ENCODE data around the gene JARID2. TPM values are rescaled to one million over a fixed set of nuclear protein-coding genes. Genes with fewer than 3 reads are reported as not detected.

Gene JARID2
- total and polyA plus RNA-seq, 4 donors: 3.8 to 14.8 (median 12.0) TPM

DNA sequence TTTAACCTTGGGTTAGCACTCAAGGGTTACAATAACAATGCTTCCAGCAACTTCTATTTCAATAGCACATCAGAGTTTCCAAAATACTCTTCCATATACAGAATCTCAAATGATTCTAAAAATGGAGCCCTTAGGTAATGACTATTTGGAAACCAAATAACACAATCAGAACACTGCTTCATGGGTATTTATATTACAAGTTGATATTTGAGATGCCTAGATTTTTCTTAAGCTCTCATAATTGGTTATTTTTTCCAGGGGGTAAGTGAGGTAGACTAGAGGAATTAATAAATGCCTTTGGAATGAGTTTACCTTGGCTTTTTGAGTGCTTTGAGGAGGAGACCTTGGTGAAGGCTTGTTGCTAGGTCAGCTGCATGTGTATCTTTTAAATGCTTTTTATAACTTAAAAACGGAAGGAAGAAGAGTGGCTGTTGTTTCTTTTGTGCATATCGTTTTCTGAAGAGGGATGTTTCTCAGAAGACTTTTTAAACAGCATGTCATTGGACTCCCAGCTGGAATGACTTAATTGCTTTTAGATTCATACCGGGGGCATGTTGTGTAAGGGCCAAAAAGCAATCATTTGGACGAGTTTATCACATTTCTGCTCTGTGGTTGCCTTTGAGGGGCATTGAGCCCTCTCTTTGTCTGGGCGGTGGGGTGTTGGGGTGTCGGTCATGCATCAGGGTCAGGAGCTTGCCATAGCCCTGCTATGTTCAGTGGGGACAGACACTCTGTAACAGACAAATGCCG lies 230.9 kb downstream of the JARID2 start:
- Histone ChIP-seq H3K9me3 (ENCODE audit: control insufficient read depth in 4 of 4, insufficient read depth in 3 of 4, low read length in 3 of 4) (no peaks in the 10 kb centered on the region), H3K27ac (ENCODE audit: low read depth in 1 of 2, low read length in 1 of 2) (peak overlapping the region; percentile 44 to 61), H3K4me3 (no peak overlapping the region), H3K36me3 (ENCODE audit: control insufficient read depth in 4 of 4, insufficient read depth in 4 of 4, low read length in 4 of 4) (peaks cover 0 to 4% (median 0%) of the 10 kb centered on the region in 4 donors), H3K27me3 (ENCODE audit: control insufficient read depth in 3 of 3, insufficient read depth in 3 of 3, low read length in 2 of 3) (no peaks in the 10 kb centered on the region), H3K4me1 (ENCODE audit: control insufficient read depth in 5 of 5, insufficient read depth in 5 of 5, low read length in 5 of 5) (peaks cover 14 to 53% (median 25%) of the 10 kb centered on the region in 5 donors), H3K9ac (ENCODE audit: insufficient read depth in 1 of 2, low read length in 2 of 2) (no peak overlapping the region)
- TF ChIP-seq, protein P1, sequence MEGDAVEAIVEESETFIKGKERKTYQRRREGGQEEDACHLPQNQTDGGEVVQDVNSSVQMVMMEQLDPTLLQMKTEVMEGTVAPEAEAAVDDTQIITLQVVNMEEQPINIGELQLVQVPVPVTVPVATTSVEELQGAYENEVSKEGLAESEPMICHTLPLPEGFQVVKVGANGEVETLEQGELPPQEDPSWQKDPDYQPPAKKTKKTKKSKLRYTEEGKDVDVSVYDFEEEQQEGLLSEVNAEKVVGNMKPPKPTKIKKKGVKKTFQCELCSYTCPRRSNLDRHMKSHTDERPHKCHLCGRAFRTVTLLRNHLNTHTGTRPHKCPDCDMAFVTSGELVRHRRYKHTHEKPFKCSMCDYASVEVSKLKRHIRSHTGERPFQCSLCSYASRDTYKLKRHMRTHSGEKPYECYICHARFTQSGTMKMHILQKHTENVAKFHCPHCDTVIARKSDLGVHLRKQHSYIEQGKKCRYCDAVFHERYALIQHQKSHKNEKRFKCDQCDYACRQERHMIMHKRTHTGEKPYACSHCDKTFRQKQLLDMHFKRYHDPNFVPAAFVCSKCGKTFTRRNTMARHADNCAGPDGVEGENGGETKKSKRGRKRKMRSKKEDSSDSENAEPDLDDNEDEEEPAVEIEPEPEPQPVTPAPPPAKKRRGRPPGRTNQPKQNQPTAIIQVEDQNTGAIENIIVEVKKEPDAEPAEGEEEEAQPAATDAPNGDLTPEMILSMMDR (IDR thresholded peaks at IDR 0.05; ENCODE audit: control extremely low read depth, extremely low read depth): no peak
- no peak for ATAC-seq (ENCODE audit: insufficient read depth, low FRiP score)
- DNase-seq: peak in 2 of 3 donors; percentile 67 to 70
- 49 to 59% methylated on average over 7 of the region's 7 CpGs for WGBS, 2 donors

DNA sequence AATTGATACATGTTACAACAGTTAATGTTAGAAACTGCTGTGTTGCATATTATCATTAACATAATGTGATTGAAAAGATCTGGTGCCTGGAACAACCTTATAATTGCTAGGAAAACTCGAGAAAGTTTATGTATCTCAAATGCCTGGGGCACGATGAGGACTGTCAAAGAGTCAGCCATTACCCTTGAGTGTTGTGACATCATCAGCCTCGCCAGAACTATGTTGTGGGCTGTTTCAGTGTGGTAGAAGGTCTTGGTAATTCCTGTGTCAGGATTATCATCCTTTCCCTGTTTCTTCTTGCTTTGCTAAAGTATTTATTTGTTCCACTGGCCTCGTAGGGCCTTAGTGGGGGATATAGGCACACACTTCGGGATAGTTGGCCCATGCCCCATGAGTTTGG lies 231.9 kb downstream of the JARID2 start:
- H3K4me3 ChIP-seq: no peak overlapping the region
- no peaks in the 10 kb centered on the region for H3K9me3 ChIP-seq (ENCODE audit: control insufficient read depth in 4 of 4, insufficient read depth in 3 of 4, low read length in 3 of 4)
- no peak overlapping the region for H3K9ac ChIP-seq (ENCODE audit: insufficient read depth in 1 of 2, low read length in 2 of 2)
- H3K27me3 ChIP-seq (ENCODE audit: control insufficient read depth in 3 of 3, insufficient read depth in 3 of 3, low read length in 2 of 3): no peaks in the 10 kb centered on the region
- WGBS, 2 donors: 53 to 56% methylated on average over 5 of the region's 5 CpGs
- H3K27ac ChIP-seq (ENCODE audit: low read depth in 1 of 2, low read length in 1 of 2): no peak overlapping the region
- TF ChIP-seq, protein P1 (IDR thresholded peaks at IDR 0.05; ENCODE audit: control extremely low read depth, extremely low read depth): no peak
- ATAC-seq (ENCODE audit: insufficient read depth, low FRiP score) (no peak), DNase-seq (peak in 1 of 3 donors; percentile 39)
- H3K36me3 ChIP-seq (ENCODE audit: control insufficient read depth in 4 of 4, insufficient read depth in 4 of 4, low read length in 4 of 4): peaks cover 0 to 4% (median 0%) of the 10 kb centered on the region in 4 donors
- peaks cover 10 to 51% (median 25%) of the 10 kb centered on the region in 5 donors for H3K4me1 ChIP-seq (ENCODE audit: control insufficient read depth in 5 of 5, insufficient read depth in 5 of 5, low read length in 5 of 5)

DNA sequence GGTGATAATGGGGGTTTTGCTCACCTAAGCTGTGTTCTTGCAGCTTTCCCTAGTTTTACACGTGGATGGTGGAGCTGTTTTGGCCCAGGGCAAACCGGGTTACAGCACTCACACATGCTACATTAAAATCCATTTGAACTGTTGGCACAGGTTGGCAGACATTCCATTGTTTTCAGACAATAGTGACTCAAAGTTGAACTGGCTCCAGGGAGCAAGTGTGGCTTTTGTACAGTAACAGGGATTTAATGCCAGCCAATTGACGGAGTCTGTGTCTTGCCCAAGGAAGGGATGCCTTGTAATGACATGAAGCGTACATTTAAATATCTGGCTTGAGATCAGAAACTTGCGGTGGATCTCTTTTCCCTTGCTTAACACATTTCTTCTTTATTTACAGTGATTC lies 233.9 kb downstream of the JARID2 start:
- Histone ChIP-seq H3K4me1 (ENCODE audit: control insufficient read depth in 5 of 5, insufficient read depth in 5 of 5, low read length in 5 of 5) (peaks cover 9 to 45% (median 25%) of the 10 kb centered on the region in 5 donors), H3K27ac (ENCODE audit: low read depth in 1 of 2, low read length in 1 of 2) (peak overlapping the region; percentile 33 to 50), H3K9ac (ENCODE audit: insufficient read depth in 1 of 2, low read length in 2 of 2) (no peak overlapping the region), H3K27me3 (ENCODE audit: control insufficient read depth in 3 of 3, insufficient read depth in 3 of 3, low read length in 2 of 3) (no peaks in the 10 kb centered on the region), H3K36me3 (ENCODE audit: control insufficient read depth in 4 of 4, insufficient read depth in 4 of 4, low read length in 4 of 4) (peaks cover 0 to 4% (median 0%) of the 10 kb centered on the region in 4 donors), H3K9me3 (ENCODE audit: control insufficient read depth in 4 of 4, insufficient read depth in 3 of 4, low read length in 3 of 4) (no peaks in the 10 kb centered on the region), H3K4me3 (no peak overlapping the region)
- WGBS, 2 donors: 58 to 69% methylated on average over 5 of the region's 5 CpGs
- ATAC-seq (ENCODE audit: insufficient read depth, low FRiP score): no peak
- no peak for DNase-seq
- TF ChIP-seq, protein P1 (IDR thresholded peaks at IDR 0.05; ENCODE audit: control extremely low read depth, extremely low read depth): no peak
